HG02642 (cell line): ENCODE results near the gene GRHL3.

Source experiments
- ATAC-seq: cut with Tn5 transposase; IDR thresholded peaks from one replicate; pipeline ENCODE4 v1.9.1; 2021; ENCODE audit warnings: mild to moderate bottlenecking; ENCODE audit not compliant: unreplicated experiment, poor library complexity

The GRHL3 gene

DNA sequence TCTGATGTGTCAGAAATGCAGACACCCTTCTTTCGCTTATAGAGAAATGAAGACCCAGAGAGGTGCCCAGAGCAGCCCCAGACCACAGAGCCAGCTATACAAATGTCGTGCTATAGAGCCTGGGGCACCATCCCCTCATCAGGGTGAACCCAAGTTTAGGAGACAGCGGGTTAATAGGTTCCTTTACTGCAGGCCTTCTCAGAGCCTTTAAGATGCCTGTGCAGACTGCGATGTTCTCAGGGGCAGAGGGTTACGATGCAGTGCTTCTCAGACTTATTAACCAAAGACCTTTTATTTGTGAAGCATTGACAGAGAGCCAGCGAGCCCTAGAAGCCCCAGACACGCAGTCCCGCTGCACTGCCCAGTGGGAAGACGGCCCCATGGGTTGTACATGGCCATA lies 47.5 kb downstream of the GRHL3 start:
- ATAC-seq = no peak

DNA sequence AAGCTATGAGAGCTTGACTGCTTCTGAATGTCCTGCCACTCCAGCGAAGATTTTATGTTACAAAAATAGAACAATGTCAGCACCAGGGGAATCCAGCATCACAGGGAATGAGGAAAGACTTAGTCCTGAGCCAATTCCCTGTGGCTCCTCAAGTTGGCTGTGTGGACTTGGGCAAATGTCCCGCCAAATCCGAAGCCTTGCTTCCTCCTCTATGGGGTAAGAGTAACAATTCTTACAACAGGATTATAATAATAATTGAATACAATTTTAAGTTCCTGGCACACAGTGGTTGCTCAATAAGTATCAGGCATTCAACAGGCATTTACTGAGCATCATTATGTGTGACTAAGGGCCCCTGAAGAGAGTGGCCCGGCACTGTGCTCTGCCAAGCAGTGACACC lies 50.0 kb downstream of the GRHL3 start:
- no peak for ATAC-seq

- no peak for ATAC-seq
These were observed 50.6 kb downstream of the GRHL3 start for GRCh38 chr1:24369801-24370200.

- ATAC-seq = no peak
These were observed 53.9 kb downstream of the GRHL3 start for GRCh38 chr1:24373044-24373443.

DNA sequence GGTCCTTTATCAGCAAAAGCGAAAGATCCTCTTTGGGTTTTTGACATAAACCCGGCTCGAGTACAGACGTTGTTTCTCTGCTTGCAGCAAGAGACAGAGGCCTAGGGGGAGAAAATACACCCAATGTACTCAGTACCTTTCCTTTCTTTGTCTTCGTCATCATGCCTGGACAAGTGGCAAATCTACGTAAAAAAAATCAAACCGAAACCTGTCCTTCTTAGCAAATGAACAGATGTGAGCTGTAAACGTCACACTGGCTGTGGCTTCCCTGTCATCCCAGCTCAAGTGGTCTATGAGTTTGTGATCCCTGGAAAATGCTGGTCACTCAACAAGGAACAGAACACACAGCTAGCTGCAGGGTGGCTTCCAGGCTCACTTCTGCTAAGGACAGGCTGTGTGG lies 54.6 kb downstream of the GRHL3 start:
- ATAC-seq = no peak

DNA sequence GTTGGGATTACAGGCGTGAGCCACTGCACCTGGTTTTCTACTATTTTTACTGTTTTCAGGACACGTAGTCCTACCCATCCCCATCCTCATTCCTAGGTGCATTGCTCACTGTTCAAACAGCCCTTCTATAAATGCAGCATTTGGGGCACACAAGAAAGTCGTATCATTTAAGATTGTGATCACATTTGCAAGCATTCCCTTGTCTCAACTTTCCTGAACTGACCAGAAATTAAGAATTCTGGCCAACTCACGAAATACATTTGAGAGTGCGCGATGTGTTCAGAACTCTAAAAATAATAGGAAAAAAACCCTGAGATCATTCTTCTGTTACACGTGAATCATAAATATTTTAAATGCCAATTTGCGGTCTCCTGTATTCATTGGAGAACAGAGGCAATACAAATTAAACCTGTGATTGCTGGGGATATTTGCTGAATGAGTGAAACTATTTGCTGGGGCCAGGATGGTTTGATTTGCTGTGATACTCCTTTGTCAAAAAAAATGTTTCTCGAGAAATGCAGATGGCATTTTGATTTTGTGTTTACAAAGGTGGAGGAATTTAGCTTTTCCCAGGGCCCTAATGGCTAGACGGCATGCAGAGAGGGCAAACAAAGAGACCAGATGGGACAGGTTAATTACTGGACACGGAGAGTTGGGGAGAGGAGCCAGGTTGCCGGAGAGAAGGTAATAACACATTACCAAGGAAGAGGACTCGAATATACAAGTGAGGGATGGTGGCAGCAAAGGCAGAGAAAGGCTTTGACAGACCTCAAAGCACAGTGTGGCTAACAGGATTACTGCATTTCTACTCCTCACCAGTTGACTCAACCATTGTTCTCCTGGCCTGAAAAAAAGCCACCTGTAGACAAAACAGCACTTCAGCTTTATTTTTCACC lies 56.0 kb downstream of the GRHL3 start:
- no peak for ATAC-seq

DNA sequence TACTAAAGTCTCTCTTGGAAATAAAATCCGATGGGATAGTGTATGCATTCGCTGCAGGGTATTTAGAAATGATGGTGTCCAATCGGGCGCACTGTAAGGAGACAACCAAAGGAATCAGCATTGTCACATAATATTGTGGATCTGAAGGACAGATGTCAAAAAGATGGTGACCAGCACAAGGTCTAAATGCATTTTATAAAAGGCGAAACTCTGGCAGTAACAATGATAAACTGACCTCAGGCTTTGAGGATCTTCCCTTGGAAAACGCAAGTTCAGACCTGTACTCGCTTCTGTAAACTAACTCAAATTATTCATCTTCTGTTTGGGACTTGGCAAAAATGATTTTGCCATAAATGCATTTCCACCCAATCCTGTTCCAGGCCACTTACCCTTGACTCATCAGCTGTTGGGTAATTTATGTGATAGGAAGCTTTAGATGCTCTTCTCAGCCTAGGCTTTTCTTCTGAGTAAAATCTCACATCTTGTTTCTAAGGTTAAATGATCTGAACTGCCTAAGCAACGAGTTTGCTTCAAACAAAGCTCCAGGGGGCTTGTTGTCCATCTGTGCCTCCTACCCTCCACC lies 60.7 kb downstream of the GRHL3 start:
- ATAC-seq = no peak

DNA sequence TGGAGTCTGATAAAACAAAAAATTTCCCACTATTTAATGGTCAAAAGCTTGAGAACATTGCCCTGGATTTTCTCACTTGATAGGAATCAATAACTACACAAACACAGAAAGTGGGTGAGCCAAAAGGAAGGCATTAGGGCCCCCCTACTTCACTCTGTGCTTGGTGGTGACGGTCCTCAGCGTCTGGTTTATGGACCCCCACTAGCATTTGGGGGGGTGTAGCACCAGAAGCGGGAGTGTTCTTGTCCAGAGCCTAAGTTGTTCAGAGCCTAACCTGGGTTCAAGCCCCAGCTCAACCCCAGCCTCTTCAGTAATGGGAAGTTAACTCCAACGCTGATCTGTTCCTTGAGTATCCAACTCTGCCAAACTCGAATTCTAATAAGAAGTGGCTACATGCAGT lies 61.4 kb downstream of the GRHL3 start:
- no peak for ATAC-seq

- ATAC-seq = no peak
These were observed 62.1 kb downstream of the GRHL3 start for GRCh38 chr1:24381256-24381655.

- ATAC-seq = no peak
These were observed 63.0 kb downstream of the GRHL3 start for GRCh38 chr1:24382165-24382577.

GRCh38 chr1:24383381-24383940 lies 64.3 kb downstream of the GRHL3 start:
- no peak for ATAC-seq

DNA sequence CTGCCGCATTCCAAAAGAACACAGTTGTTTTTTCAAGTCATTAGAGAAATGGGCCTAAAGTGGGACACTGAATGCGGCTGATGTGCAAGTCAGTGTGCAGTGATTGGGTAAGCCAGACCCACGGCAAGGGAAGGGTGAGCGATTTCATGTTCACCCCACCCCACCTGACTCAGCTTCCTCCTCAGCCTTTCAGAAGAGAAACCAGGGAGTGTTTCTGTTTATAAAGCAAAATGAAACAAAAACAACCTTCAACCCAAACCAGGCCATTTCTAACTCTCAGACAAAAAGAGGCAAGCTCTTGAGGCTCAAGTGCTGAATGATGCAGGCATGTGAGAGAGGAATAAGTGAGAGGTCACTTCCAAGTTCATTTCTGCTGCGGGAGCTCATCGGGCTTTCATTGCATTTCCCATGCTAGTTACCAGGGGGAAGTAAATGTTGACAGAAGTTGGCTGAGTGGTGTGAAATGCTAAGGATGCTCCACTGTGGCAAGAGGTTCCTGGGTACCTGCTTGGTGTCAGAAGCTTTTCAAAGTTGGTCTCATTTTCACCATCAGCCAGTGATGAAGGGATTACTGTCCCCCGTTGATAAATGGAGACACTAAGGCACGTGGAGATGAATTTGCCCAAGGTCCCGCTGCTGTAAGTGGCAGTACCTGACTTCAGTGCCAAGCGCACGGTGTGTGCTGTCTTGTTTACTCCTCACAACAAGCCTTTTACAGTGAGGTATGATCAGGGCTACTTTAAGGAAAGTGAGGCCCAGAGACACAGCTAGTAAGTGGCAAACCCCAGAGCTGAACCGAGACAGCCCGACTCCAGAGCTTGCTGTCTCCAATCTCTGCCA lies 65.3 kb downstream of the GRHL3 start:
- peak; percentile 71 for ATAC-seq

DNA sequence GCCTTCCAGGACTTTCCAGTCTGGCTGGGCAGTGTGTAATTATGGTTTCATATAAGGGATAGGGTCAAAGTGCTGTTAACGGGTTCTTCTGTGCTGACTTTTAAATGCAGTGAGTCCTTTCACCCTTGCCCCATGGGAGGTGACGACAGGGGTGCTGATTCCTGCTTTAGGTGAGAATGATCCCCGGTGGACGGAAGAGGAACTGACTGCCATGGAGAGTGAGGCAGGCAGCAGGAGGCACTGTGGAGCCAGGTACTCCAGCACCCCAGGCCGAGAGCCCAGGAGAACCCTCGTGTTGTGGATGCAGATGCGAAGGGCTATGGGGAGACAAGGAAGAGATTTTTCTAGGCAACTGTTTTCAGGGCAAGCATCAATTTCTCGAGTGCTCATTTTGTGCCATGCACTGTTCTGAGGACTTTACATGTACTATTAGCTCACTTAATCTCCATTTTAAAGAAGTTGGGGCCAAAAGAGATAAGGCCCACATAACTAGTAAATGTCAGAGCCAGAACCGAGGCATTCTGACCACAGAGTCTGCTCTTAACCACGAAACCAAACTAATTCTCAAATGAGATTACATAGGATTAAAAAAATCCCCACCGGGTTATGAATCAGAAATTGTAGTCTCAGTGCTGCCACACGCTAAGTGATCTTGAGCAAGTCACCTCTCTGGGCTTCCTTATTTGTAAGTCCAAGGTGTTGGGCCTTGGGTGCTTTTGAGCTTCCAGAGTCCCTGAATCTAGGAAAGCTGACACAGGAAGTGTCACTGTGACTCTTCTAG lies 66.2 kb downstream of the GRHL3 start:
- no peak for ATAC-seq

DNA sequence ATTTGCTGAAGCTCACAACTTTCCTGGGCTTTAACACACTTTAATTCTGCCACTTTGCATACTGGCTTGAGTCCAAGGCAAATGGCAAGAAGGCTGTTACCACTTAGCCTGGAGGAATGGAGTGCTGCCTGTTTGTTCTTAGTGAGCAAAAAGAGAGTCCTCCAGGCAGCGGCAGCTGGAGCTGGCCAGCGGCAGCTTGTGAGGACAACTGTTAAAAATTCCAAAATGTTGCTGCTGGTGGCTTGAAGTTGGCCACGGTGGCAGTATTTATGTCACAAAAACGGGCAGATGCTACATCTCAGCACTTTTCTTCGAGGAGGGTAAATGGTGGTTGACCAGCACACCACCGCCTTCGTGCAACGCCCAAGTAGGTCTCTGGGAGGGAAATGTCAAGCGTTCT lies 67.1 kb downstream of the GRHL3 start:
- no peak for ATAC-seq

GRCh38 chr1:24386931-24387330 lies 67.8 kb downstream of the GRHL3 start:
- no peak for ATAC-seq

DNA sequence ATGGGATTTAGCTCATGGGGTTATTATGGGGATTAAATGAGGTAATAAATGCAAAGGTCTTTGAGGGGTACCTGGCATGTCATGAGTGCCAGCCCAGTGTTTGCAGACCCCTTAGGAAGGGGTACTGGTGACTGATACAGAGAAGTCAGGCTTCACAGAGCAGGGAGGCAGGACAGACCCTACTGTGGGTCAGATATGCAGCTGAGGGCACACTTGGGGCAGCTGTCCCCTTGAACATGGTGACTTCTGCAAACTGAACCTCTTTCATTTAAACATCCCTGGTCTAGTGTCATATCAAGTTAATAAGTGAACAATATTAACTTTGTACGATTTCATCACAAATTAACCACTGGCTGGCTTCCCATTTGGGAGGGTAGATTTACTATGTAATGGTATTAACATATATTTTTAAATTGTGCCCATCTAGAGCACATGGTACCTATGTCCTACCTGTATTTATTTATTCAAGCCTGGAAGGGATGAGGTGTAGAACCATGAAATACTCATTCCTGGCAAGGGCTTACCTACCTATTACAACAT lies 68.5 kb downstream of the GRHL3 start:
- no peak for ATAC-seq

DNA sequence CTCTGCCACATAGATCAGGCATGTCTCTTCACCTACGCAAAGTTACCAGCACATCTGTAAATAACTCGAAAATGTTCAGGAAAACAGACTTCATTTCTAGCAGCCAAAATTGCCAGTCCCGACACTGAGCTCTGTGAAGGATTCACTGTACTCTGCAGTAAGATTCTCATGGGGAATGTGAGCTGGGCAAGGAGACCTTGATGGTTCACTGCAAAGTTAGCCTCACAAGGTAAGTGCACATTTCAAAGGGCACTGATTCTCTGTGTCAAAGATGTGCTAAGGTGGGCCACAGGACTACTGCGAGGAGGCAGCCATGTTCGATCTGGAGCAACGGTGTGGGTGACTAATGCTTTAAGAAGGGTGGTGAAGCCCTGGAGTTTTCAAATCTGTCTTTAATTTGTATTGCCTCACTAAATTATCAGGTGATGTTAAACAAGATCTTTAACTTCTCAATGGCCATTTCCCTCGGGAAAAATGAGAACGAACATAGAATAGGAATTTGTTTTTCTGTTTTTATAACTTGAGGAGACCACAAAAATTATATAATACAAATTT lies 69.3 kb downstream of the GRHL3 start:
- ATAC-seq = no peak

GRCh38 chr1:24389231-24389678 lies 70.1 kb downstream of the GRHL3 start:
- no peak for ATAC-seq
